Heart right ventricle (tissue), 16 donors: ENCODE results near the gene SMIM44. TPM values are rescaled to one million over a fixed set of nuclear protein-coding genes. Genes with fewer than 3 reads are reported as not detected.

Source experiments
- ATAC-seq, 8 donors: fragments of 200-7000 bp; cut with Tn5 transposase; one replicate each; pipeline ENCODE4 v1.9.1; 2020; ENCODE audit warnings: mild to moderate bottlenecking in 8 of 8, moderate library complexity in 8 of 8, moderate number of reproducible peaks in 1 of 8
- DNase-seq, 2 donors: peaks; one replicate each; pipeline ENCODE4 v3.0.0-alpha.2; 2020
- H3K27ac ChIP-seq, 10 donors: fragments of 200-600 bp; sonication (generic) in 2 of 10; one replicate each; pipeline versions ENCODE4 v1.5.0 to v1.8.0; 2020 to 2022; ENCODE audit warnings: mild to moderate bottlenecking in 3 of 10
- H3K27me3 ChIP-seq, 7 donors: fragments of 200-600 bp; one replicate each; pipeline ENCODE4 v1.8.0; 2021 to 2022; ENCODE audit warnings: mild to moderate bottlenecking in 2 of 7
- H3K36me3 ChIP-seq, 9 donors: fragments of 200-600 bp; sonication (generic) in 1 of 9; one replicate each; pipeline versions ENCODE4 v1.5.0 to v1.8.0; 2020 to 2022; ENCODE audit warnings: mild to moderate bottlenecking in 2 of 9
- H3K4me1 ChIP-seq, 9 donors: fragments of 200-600 bp; sonication (generic) in 1 of 9; one replicate each; pipeline versions ENCODE4 v1.5.0 to v1.8.0; 2020 to 2022; ENCODE audit warnings: mild to moderate bottlenecking in 4 of 9
- H3K4me3 ChIP-seq, 10 donors: fragments of 200-600 bp; sonication (generic) in 2 of 10; one replicate each; pipeline versions ENCODE4 v1.5.0 to v1.8.0; 2020 to 2022; ENCODE audit warnings: mild to moderate bottlenecking in 7 of 10, moderate library complexity in 2 of 10
- H3K9me3 ChIP-seq, 11 donors: fragments of 200-600 bp in 10 of 11; sonication (generic) in 2 of 11; one replicate each; pipeline versions ENCODE4 v1.5.0 to v1.8.0; 2013 to 2022; ENCODE audit warnings: mild to moderate bottlenecking in 2 of 11, control low read depth in 1 of 11, moderate library complexity in 1 of 11
- CTCF ChIP-seq, 9 donors: fragments of 200-600 bp; sonication (generic) in 2 of 9; IDR thresholded peaks; one replicate each; pipeline versions ENCODE4 v1.5.0 to v1.8.0; 2021 to 2022; ENCODE audit warnings: antibody characterized with exemption in 9 of 9, mild to moderate bottlenecking in 5 of 9, moderate library complexity in 1 of 9
- WGBS, 2 donors: extraction: QIAGEN DNeasy Blood & Tissue Kit; methylation state at CpG; one replicate each; pipeline ENCODE4 v1.1.7; 2013; ENCODE audit warnings: inconsistent platforms in 1 of 2; 5-methylcytosine and 5-hydroxymethylcytosine counted together
- intact Hi-C, 10 donors: fragments of 100-400 bp; cut with DNase I; formaldehyde crosslinking; loops; one replicate each; pipeline versions ENCODE4 v1.11.1 to v1.14.2; 2022
- polyA plus RNA-seq, 2 donors: library from polyadenylated mRNA; stranded (reverse); fragments of 200-250 nt; gene quantifications; one replicate each; pipeline ENCODE4 v1.2.3, GENCODE V29; 2013
- total RNA-seq, 10 donors: library from RNA; stranded (reverse); fragmentation: NEBNext Ultra II Directional in 3 of 10; extraction: Animal tissue kit (Norgen Biotek cat#: 25700) in 3 of 10; gene quantifications; one replicate each; pipeline versions ENCODE4 v1.2.1 to v1.2.4, GENCODE V29; 2021 to 2023
- donor health status: Arrhythmogenic right ventricular cardiomyopathy.
- donor health status: ischemic (EF 13 %, LVEDD 7.1; RV severe dilation, severe dysfunction).
- donor health status: healthy with polysubstance abuse.
- donor health status: DM: no; HTN: yes; CAD: no.
- donor health status: DM: no; HTN: no; CAD: no.
- donor health status: ischemic (EF 25% LVEDD 6.9; RV normal size, moderate dysfunction).
- donor health status: ischemic (EF 25% LVEDD 5.7; RV mildly dilated, moderate dysfunction).
- donor health status: healthy.
- donor health status: DM: yes; HTN: yes; CAD: no.
- donor health status: Ischemic cardiomyopathy.
- donor health status: ischemic (EF 35%, LVEDD 5.7; RV mildly dilated, moderate dysfunction).
- donor health status: nonischemic (EF 11% LVEDD 7.7; RV severe dilation, severe dysfunction).
- donor health status: DM: yes; HTN: yes; CAD: no.
- donor health status: PGD.
- donor health status: ischemic (EF 29% LVEDD 5.4; RV normal size, mild dysfunction).
- donor health status: nonischemic (EF 23%, LVEDD 6.1; RV moderate dilation, normal function).

SMIM44 gene
- total and polyA plus RNA-seq, 12 donors, result not detected

GRCh38 chr19:3526507-3527237, 43.4 kb upstream of the SMIM44 start:
- no peak for TF ChIP-seq CTCF (IDR thresholded peaks at IDR 0.05)
- H3K27me3 ChIP-seq, result no peaks in the 10 kb centered on the region
- peaks cover 0 to 78% (median 37%) of the 10 kb centered on the region in 9 donors for H3K36me3 ChIP-seq
- no peaks in the 10 kb centered on the region for H3K4me1 ChIP-seq
- ATAC-seq (no peak), DNase-seq (no peak)
- no peak overlapping the region for H3K4me3 ChIP-seq
- WGBS, 2 donors, result 94 to 95% methylated on average over 27 to 28 of the region's 28 CpGs
- H3K9me3 ChIP-seq, result no peaks in the 10 kb centered on the region
- intact Hi-C loops, result no loop called here
- no peak overlapping the region for H3K27ac ChIP-seq

- H3K9me3 ChIP-seq, result no peaks in the 10 kb centered on the region
- ATAC-seq (no peak), DNase-seq (no peak)
- peaks cover 0 to 77% (median 30%) of the 10 kb centered on the region in 9 donors for H3K36me3 ChIP-seq
- no peak for TF ChIP-seq CTCF (IDR thresholded peaks at IDR 0.05)
- intact Hi-C loops, result no loop called here
- H3K27me3 ChIP-seq, result no peaks in the 10 kb centered on the region
- H3K27ac ChIP-seq, result no peak overlapping the region
- no peak overlapping the region for H3K4me3 ChIP-seq
- WGBS, 2 donors, result 93% methylated on average over 20 of the region's 20 CpGs
- H3K4me1 ChIP-seq, result no peaks in the 10 kb centered on the region
Observed at GRCh38 chr19:3524904-3525451, 41.7 kb upstream of the SMIM44 start.

GRCh38 chr19:3524078-3524842, 41.0 kb upstream of the SMIM44 start:
- ATAC-seq (no peak), DNase-seq (no peak)
- Histone ChIP-seq H3K9me3 (no peaks in the 10 kb centered on the region), H3K36me3 (peaks cover 0 to 84% (median 30%) of the 10 kb centered on the region in 9 donors), H3K27ac (no peak overlapping the region), H3K27me3 (no peaks in the 10 kb centered on the region), H3K4me3 (no peak overlapping the region), H3K4me1 (no peaks in the 10 kb centered on the region)
- 93 to 94% methylated on average over 33 of the region's 33 CpGs for WGBS, 2 donors
- no peak for TF ChIP-seq CTCF (IDR thresholded peaks at IDR 0.05)
- intact Hi-C loops, result no loop called here

DNA sequence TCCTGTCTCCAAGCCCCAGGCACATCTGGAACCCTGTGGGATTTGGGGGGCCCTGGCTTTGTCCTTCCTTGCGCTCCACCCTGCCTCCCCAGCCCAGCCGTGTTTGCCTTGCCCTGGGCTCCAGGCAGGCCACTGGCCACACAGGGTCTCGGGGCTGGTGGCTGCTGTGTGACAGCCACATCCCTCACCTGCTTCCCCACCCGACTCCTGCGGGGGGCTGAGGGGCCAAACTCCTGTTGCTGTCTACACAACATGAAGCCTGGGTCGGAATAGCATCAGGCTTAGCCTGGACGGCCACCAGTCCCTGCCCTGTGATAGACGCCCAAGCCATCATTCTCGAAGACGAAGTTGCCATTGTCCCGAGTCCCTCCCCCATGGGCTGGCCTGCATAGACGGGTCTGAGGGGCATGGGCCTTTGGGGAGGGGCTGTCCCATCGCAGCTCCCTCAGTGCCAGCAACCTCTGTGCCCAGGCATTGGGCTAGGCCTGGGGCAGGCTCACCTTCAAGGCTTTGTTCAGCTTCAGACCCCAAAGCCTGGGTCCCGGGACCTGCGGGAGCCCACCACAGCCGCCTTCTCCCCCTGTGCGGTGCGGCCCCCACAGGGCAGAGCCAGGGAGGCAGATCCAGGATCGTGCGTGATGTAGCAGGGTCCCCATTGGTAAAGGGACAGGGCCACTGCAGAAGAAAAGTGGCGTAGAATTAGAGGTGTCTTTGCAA, 40.3 kb upstream of the SMIM44 start:
- intact Hi-C loops, result no loop called here
- WGBS, 2 donors, result 94 to 95% methylated on average over 21 of the region's 21 CpGs
- no peak for TF ChIP-seq CTCF (IDR thresholded peaks at IDR 0.05)
- no peak for ATAC-seq
- no peaks in the 10 kb centered on the region for H3K9me3 ChIP-seq
- H3K4me3 ChIP-seq, result no peak overlapping the region
- no peak overlapping the region for H3K27ac ChIP-seq
- DNase-seq, result no peak
- no peaks in the 10 kb centered on the region for H3K27me3 ChIP-seq
- H3K36me3 ChIP-seq, result peaks cover 0 to 90% (median 30%) of the 10 kb centered on the region in 9 donors
- H3K4me1 ChIP-seq, result no peaks in the 10 kb centered on the region
